HG02571 (cell line): ENCODE results near the gene PPP1R3D.
"Not testable (repeated sequence)": the region's sequence is repeated elsewhere in the genome, so short reads cannot be mapped to it uniquely, and the experiment has no call there.

Source experiments
- ATAC-seq: cut with Tn5 transposase; IDR thresholded peaks from one replicate; pipeline ENCODE4 v1.9.1; 2021; ENCODE audit warnings: mild to moderate bottlenecking, moderate library complexity; ENCODE audit not compliant: unreplicated experiment

Gene PPP1R3D

DNA sequence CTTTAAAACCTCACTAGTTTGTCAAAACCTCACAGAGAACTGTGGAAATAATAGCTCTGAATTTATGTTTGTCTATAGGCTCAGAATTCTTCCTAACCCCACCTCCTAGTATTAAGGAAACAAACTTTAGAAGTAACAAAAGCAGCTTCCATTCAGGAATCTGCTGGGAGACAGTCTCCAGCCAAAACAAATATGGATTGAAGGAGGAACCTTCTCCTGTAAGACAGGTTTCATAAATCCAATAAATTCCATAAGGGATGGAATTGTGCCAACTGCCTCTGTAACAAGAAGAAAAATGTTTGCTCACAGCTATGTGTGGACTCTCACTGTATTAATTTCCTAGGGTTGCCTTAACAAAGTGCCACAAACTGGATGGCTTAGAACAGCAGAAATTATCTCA, 14.2 kb downstream of the PPP1R3D start:
- no peak for ATAC-seq

GRCh38 chr20:59925359-59925758, 14.7 kb downstream of the PPP1R3D start:
- ATAC-seq = no peak

DNA sequence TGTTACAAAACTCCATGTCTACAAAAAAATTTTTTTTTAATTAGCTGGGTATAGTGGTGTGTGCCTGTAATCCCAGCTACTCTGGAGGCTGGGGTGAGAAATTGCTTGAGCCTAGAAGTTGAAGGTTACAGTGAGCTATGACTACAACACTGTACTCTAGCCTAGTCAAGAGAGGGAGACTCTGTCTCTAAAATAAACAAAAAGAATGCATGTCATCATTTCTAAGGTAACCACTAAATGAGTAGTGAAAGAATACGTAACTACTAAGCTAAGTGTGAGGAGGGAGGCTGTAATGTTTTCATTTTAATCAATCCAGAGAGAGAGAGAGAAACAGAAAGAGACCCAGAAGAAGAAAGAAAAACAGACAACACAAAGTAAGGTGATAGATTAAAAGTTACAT, 16.6 kb downstream of the PPP1R3D start:
- ATAC-seq = no peak

GRCh38 chr20:59920944-59921343, 19.2 kb downstream of the PPP1R3D start:
- no peak for ATAC-seq

GRCh38 chr20:59912609-59913008, 27.5 kb downstream of the PPP1R3D start:
- no peak for ATAC-seq

GRCh38 chr20:59911041-59911440, 29.1 kb downstream of the PPP1R3D start:
- ATAC-seq = no peak

- no peak for ATAC-seq
These were observed 31.2 kb downstream of the PPP1R3D start for GRCh38 chr20:59908855-59909254.

GRCh38 chr20:59903621-59904020, 36.5 kb downstream of the PPP1R3D start:
- ATAC-seq = no peak

- no peak for ATAC-seq
These were observed 37.6 kb downstream of the PPP1R3D start for GRCh38 chr20:59902470-59902869.

DNA sequence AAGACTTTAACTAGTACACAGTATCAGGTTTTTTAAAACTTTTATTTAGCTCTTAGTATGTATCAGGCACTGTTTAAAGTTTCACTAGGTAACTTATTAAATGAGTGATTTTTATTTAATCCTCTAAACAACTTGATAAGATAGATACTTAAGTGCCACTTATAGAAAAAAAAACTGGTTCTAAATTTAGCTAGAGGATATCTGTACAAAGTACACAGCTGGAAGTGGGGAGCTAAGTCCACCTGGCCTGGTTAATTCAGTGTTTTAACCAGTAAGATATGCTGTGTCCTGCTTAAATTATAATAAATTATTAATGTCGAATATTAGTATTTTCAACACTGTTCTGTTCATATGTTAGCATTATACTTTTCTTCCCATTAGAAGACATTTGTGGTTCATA, 44.2 kb downstream of the PPP1R3D start:
- ATAC-seq = no peak

DNA sequence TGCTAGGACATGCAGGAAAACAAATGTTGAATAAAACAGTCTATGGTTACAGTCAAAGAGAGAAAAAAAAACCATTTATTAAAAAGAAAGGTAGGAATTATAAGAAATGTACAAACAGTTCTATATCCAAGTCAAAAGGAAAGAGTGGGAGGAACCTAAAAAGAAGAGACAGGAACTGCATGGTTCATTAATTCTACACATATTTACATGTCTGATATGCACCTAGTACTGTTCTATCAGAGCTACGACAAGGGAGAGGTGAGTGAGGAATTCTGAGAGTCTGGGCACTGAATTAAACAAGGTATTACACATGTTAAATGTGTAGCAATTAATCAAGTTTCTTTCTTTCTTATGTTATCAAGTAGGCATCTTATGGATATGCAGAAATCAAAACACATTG, 48.5 kb downstream of the PPP1R3D start:
- no peak for ATAC-seq

GRCh38 chr20:59890035-59890434, 50.1 kb downstream of the PPP1R3D start:
- not testable (repeated sequence) for ATAC-seq

DNA sequence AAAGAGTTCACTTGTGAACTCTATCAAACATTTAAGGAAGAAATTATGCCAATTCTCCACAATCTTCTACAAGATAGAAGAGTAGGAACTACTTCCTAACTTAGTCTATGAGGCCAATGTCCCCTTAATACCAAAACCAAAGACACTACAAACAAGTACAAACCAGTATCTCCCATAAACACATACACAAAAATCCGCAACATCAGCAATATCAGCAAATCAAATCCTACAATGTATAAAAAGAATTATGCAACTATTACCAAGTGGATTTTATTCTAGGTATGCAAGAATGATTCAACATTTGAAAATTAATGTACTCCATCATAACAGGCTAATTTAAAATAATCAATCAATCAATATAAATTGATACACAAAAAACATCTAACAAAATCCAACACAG, 52.1 kb downstream of the PPP1R3D start:
- ATAC-seq = no peak
